ENCODE results near the gene CXorf58. TPM values are rescaled to one million over a fixed set of nuclear protein-coding genes. Genes with fewer than 3 reads are reported as not detected.

Gene CXorf58
- total and polyA plus RNA-seq, 2 experiments from 2014 or later: 0.56 TPM; not detected in 1

DNA sequence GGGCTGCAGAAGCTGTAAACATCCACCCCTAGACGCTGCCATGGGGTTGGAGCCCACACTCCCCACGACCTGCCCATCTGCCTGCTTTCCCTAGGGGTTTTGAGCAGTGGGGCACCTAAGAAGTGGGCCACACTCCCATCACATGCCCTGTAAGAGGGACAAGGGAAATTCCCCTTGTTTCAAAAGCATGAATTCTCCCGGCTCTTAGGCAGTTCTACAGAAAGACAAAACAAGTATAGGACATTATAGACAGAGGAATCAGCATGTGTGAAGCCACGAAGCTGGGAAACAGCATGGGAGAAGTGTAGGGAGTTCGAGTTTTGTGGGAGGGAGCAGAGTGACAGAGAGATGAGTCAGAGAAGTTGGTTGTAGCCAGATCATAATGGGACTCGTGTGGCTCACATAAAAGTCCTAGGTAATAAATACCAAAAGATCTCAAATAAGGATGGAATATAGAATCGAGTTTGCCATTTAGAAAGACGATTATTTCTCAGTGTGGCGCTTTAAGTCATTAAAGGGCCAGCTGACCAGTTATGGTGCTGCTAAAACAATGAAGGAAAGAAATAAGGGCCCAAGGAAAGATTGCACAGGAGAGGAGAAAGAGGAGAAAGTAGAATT lies 24.0 kb upstream of the CXorf58 start:
- H3K79me2 ChIP-seq (replicated peaks; ENCODE audit: insufficient read depth): no peaks in the 10 kb centered on the region
- peak; percentile 78 for ATAC-seq
- H3K4me3 ChIP-seq: no peak overlapping the region
- H4K20me1 ChIP-seq (replicated peaks; ENCODE audit: insufficient read depth): no peaks in the 10 kb centered on the region
- H3K36me3 ChIP-seq (ENCODE audit: insufficient read depth): no peaks in the 10 kb centered on the region
- H3K9me2 ChIP-seq (ENCODE audit: insufficient read depth): no peaks in the 10 kb centered on the region
- H3K27ac ChIP-seq (ENCODE audit: low read depth): no peak overlapping the region
- H3K27ac Mint-ChIP-seq: peak overlapping the region; percentile 0
- no peaks in the 10 kb centered on the region for H3K27me3 ChIP-seq (ENCODE audit: insufficient read depth)
- no peak overlapping the region for H2AFZ ChIP-seq
- H3K4me1 Mint-ChIP-seq: peaks cover 17% of the 10 kb centered on the region
- peaks cover 3% of the 10 kb centered on the region; the same call in 1 of the 3 replicates for H3K36me3 Mint-ChIP-seq (ENCODE audit: low read depth)
- DNase-seq (ENCODE audit: low spot score): peak; percentile 6
- H3K9me3 Mint-ChIP-seq: no peaks in the 10 kb centered on the region
- H3K4me2 ChIP-seq: no peak overlapping the region
- H3K27me3 Mint-ChIP-seq (ENCODE audit: insufficient read depth, low read depth, poor library complexity): peaks cover 2% of the 10 kb centered on the region
- H3F3A ChIP-seq (replicated peaks; ENCODE audit: low read depth): no peaks in the 10 kb centered on the region
- no peaks in the 10 kb centered on the region; the same call in 1 of the 2 replicates for H3K4me1 ChIP-seq (ENCODE audit: insufficient read depth)
- peak overlapping the region; percentile 0; the same call in 1 of the 3 replicates for H3K4me3 Mint-ChIP-seq
- TF ChIP-seq, protein P1, sequence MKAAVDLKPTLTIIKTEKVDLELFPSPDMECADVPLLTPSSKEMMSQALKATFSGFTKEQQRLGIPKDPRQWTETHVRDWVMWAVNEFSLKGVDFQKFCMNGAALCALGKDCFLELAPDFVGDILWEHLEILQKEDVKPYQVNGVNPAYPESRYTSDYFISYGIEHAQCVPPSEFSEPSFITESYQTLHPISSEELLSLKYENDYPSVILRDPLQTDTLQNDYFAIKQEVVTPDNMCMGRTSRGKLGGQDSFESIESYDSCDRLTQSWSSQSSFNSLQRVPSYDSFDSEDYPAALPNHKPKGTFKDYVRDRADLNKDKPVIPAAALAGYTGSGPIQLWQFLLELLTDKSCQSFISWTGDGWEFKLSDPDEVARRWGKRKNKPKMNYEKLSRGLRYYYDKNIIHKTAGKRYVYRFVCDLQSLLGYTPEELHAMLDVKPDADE (IDR thresholded peaks at IDR 0.05): no peak
- TF ChIP-seq, protein P2, sequence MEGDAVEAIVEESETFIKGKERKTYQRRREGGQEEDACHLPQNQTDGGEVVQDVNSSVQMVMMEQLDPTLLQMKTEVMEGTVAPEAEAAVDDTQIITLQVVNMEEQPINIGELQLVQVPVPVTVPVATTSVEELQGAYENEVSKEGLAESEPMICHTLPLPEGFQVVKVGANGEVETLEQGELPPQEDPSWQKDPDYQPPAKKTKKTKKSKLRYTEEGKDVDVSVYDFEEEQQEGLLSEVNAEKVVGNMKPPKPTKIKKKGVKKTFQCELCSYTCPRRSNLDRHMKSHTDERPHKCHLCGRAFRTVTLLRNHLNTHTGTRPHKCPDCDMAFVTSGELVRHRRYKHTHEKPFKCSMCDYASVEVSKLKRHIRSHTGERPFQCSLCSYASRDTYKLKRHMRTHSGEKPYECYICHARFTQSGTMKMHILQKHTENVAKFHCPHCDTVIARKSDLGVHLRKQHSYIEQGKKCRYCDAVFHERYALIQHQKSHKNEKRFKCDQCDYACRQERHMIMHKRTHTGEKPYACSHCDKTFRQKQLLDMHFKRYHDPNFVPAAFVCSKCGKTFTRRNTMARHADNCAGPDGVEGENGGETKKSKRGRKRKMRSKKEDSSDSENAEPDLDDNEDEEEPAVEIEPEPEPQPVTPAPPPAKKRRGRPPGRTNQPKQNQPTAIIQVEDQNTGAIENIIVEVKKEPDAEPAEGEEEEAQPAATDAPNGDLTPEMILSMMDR (conservative IDR thresholded peaks at IDR 0.05; ENCODE audit: low read depth in 2 of 2): no peak
- TF ChIP-seq POLR2AphosphoS5 (IDR thresholded peaks at IDR 0.05; ENCODE audit: low read depth) (no peak), STAT1 (IDR thresholded peaks at IDR 0.05; ENCODE audit: unreplicated experiment) (no peak), NANOG (IDR thresholded peaks at IDR 0.05; ENCODE audit: borderline replicate concordance) (no peak), JUNB (IDR thresholded peaks at IDR 0.05; ENCODE audit: unreplicated experiment) (no peak), EZH2 (IDR thresholded peaks at IDR 0.05; ENCODE audit: low read depth, unreplicated experiment) (no peak), EZH2phosphoT487 (IDR thresholded peaks at IDR 0.05; ENCODE audit: unreplicated experiment) (no peak), ZNF114 (CRISPR knock-in tag; IDR thresholded peaks at IDR 0.05) (no peak), CREB1 (CRISPR knock-in tag; IDR thresholded peaks at IDR 0.05; ENCODE audit: low read depth) (no peak), ZNF331 (CRISPR knock-in tag; IDR thresholded peaks at IDR 0.05; ENCODE audit: low read depth) (no peak)
- TF ChIP-seq, protein P3, sequence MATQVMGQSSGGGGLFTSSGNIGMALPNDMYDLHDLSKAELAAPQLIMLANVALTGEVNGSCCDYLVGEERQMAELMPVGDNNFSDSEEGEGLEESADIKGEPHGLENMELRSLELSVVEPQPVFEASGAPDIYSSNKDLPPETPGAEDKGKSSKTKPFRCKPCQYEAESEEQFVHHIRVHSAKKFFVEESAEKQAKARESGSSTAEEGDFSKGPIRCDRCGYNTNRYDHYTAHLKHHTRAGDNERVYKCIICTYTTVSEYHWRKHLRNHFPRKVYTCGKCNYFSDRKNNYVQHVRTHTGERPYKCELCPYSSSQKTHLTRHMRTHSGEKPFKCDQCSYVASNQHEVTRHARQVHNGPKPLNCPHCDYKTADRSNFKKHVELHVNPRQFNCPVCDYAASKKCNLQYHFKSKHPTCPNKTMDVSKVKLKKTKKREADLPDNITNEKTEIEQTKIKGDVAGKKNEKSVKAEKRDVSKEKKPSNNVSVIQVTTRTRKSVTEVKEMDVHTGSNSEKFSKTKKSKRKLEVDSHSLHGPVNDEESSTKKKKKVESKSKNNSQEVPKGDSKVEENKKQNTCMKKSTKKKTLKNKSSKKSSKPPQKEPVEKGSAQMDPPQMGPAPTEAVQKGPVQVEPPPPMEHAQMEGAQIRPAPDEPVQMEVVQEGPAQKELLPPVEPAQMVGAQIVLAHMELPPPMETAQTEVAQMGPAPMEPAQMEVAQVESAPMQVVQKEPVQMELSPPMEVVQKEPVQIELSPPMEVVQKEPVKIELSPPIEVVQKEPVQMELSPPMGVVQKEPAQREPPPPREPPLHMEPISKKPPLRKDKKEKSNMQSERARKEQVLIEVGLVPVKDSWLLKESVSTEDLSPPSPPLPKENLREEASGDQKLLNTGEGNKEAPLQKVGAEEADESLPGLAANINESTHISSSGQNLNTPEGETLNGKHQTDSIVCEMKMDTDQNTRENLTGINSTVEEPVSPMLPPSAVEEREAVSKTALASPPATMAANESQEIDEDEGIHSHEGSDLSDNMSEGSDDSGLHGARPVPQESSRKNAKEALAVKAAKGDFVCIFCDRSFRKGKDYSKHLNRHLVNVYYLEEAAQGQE (IDR thresholded peaks at IDR 0.05; ENCODE audit: unreplicated experiment): no peak
- TF ChIP-seq, protein P4, sequence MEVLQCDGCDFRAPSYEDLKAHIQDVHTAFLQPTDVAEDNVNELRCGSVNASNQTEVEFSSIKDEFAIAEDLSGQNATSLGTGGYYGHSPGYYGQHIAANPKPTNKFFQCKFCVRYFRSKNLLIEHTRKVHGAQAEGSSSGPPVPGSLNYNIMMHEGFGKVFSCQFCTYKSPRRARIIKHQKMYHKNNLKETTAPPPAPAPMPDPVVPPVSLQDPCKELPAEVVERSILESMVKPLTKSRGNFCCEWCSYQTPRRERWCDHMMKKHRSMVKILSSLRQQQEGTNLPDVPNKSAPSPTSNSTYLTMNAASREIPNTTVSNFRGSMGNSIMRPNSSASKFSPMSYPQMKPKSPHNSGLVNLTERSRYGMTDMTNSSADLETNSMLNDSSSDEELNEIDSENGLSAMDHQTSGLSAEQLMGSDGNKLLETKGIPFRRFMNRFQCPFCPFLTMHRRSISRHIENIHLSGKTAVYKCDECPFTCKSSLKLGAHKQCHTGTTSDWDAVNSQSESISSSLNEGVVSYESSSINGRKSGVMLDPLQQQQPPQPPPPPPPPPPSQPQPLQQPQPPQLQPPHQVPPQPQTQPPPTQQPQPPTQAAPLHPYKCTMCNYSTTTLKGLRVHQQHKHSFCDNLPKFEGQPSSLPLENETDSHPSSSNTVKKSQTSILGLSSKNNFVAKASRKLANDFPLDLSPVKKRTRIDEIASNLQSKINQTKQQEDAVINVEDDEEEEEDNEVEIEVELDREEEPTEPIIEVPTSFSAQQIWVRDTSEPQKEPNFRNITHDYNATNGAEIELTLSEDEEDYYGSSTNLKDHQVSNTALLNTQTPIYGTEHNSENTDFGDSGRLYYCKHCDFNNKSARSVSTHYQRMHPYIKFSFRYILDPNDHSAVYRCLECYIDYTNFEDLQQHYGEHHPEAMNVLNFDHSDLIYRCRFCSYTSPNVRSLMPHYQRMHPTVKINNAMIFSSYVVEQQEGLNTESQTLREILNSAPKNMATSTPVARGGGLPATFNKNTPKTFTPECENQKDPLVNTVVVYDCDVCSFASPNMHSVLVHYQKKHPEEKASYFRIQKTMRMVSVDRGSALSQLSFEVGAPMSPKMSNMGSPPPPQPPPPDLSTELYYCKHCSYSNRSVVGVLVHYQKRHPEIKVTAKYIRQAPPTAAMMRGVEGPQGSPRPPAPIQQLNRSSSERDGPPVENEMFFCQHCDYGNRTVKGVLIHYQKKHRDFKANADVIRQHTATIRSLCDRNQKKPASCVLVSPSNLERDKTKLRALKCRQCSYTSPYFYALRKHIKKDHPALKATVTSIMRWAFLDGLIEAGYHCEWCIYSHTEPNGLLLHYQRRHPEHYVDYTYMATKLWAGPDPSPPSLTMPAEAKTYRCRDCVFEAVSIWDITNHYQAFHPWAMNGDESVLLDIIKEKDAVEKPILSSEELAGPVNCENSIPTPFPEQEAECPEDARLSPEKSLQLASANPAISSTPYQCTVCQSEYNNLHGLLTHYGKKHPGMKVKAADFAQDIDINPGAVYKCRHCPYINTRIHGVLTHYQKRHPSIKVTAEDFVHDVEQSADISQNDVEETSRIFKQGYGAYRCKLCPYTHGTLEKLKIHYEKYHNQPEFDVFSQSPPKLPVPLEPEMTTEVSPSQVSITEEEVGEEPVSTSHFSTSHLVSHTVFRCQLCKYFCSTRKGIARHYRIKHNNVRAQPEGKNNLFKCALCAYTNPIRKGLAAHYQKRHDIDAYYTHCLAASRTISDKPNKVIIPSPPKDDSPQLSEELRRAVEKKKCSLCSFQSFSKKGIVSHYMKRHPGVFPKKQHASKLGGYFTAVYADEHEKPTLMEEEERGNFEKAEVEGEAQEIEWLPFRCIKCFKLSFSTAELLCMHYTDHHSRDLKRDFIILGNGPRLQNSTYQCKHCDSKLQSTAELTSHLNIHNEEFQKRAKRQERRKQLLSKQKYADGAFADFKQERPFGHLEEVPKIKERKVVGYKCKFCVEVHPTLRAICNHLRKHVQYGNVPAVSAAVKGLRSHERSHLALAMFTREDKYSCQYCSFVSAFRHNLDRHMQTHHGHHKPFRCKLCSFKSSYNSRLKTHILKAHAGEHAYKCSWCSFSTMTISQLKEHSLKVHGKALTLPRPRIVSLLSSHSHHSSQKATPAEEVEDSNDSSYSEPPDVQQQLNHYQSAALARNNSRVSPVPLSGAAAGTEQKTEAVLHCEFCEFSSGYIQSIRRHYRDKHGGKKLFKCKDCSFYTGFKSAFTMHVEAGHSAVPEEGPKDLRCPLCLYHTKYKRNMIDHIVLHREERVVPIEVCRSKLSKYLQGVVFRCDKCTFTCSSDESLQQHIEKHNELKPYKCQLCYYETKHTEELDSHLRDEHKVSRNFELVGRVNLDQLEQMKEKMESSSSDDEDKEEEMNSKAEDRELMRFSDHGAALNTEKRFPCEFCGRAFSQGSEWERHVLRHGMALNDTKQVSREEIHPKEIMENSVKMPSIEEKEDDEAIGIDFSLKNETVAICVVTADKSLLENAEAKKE (CRISPR knock-in tag; IDR thresholded peaks at IDR 0.05): no peak
